HG03280 (cell line): ENCODE data around the gene JMJD8.

Experiments used
- ATAC-seq: cut with Tn5 transposase; IDR thresholded peaks from one replicate; pipeline ENCODE4 v1.9.1; 2021; ENCODE audit warnings: mild to moderate bottlenecking, moderate library complexity; ENCODE audit not compliant: unreplicated experiment

JMJD8 gene, protein sequence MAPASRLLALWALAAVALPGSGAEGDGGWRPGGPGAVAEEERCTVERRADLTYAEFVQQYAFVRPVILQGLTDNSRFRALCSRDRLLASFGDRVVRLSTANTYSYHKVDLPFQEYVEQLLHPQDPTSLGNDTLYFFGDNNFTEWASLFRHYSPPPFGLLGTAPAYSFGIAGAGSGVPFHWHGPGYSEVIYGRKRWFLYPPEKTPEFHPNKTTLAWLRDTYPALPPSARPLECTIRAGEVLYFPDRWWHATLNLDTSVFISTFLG

DNA sequence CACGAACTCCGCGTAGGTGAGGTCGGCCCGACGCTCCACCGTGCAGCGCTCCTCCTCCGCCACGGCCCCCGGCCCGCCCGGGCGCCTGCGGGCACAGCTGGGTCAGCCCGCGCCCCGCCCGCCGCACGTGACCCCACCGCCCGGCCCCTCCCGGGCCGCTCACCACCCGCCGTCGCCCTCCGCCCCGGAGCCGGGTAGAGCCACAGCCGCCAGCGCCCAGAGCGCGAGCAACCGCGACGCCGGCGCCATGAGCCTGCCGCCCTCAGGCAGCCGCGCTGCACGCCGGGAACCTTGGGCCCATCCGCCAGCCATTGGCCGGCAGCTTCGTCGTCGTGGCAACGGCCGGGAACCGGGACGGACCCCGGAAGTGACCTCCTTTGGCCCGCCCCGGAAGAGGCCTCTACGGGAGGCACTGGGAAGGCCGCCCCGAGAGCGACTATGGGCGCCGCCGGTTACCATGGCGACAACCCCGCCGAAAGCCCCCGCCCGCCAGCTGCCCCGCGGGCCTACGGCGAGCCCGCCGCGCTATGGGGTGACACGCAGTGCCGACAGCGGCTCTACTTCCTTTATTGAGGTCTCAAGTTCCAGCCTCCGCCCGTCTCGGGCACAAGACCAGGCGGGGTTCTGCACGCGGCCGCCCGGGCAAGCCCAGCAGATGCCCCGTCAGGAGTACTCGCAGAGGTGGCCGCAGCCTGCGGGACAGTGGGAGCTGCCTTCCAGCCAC is at the start of gene JMJD8:
TSS of gene JMJD8 (minus strand) at position 264 of the 724 bp plus-strand sequence. CDS start at position 249, 15 bp downstream.
- peak; percentile 65 for ATAC-seq

DNA sequence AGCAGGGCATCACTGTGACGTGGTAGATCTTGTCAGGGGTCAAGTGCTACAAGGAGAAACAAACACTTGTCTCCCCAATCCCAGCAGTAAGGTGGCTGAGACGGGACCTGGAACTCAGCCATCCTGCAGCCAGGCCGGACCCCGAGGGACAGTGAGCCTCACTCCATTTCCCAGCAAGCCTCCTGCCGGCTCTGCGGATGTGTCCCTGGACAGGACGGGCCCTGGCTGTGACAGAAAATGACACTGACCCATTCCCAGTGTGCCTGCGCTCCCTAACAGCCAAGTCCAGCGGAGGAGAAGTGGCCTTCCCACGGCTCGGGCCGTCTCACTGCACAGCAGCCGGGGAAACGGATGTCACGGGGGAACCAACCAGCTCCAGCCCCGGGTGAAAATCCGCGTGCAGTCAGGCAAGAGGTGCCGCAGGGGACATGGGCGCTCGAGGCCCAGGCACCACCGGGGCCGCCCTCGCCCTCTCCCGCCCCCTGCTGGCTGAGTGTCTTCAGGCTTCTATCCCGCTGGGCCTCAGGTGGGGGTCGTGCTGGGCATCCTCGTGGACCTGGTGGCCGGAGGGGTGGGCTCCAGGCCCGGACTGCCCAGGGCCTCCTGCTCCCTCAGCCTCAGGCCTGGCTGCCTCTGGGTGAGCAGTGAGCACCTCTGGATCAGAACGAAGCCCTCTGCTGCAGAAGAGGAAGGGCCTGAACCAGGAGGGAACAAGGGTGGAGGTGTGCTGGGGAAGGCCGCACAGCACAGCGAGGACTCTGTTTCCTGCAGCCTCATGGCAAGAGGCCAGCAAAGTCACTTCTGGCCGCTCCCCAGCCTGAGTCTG is 49.5 kb upstream of the JMJD8 start:
- ATAC-seq = no peak

DNA sequence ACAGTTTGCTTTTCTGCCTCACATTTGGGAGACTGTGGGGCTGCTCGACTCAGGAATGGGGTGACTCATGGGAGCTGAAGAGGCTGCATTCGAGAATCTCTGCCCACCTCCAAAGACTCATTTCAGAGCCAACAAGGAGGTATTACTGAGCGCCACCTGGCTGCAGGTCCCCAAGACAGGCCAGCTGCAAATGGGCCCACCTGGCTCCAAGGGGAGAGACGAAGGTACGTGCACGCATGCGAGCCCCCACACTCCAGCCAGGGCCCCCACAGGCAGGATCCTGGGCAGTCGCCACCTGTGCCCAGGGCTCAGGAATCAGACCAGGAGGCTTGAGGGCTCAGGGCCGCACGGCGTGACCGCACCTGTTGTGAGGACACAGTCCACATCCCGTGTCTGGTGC is 48.8 kb upstream of the JMJD8 start:
- ATAC-seq = no peak

DNA sequence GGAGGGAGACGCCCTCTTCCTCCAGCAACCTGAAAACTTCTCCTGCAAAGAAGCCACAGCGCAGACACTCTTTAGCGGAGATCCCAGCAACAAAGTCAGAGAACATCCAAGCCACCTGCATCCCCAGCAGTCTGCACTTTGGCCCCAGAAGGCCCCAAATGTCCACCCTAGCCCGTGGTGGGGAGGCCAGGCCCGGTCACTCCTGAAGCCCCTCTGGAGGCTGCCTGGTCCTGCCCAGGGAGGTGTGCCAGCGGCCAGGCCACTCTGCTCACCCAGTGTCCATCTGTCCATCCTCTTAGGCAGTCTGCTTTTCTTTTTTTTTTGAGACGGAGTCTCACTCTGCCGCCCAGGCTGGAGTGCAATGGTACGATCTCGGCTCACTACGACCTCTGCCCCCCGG is 48.2 kb upstream of the JMJD8 start:
- no peak for ATAC-seq

DNA sequence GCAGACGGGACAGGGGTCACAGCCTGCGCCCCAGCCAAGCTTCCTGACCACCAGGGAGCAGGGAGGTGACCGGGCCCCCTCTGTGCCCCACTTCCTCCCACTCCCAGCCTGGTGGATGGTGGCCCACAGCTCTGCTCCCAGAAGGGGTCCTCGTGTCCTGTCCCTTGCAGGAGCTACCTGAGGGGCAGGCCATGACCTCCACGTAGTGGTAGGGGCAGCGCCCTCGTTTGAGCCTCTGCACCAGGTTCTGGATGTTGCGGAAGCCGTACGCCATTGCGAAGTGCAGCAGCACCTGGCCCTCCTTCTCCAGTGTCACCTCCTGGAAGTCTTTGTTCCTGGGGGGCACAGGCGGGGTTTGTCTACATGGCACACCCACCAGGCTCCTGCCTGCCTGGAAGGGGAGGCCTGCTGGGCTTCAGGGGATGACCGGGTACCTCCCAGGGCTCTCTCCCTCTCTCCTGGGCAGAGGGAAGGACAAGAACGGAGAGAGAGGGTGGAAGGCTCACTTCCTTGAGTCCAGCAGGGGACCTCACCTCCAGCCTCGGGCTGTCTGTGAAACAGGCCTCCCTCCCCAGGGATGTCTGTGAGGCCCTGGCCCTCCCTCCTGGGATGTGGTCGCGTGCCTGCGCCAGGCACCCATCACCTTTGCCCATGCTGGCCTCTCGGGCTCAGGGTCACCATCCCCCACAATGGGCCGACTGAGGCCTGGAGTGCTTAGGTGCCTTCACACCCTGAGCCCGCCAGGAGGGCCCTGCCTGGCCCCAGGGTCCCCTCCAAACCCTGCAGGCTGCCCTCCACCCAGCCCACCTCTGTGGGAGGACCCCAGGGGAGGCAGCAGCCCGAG is 46.8 kb upstream of the JMJD8 start:
- no peak for ATAC-seq

DNA sequence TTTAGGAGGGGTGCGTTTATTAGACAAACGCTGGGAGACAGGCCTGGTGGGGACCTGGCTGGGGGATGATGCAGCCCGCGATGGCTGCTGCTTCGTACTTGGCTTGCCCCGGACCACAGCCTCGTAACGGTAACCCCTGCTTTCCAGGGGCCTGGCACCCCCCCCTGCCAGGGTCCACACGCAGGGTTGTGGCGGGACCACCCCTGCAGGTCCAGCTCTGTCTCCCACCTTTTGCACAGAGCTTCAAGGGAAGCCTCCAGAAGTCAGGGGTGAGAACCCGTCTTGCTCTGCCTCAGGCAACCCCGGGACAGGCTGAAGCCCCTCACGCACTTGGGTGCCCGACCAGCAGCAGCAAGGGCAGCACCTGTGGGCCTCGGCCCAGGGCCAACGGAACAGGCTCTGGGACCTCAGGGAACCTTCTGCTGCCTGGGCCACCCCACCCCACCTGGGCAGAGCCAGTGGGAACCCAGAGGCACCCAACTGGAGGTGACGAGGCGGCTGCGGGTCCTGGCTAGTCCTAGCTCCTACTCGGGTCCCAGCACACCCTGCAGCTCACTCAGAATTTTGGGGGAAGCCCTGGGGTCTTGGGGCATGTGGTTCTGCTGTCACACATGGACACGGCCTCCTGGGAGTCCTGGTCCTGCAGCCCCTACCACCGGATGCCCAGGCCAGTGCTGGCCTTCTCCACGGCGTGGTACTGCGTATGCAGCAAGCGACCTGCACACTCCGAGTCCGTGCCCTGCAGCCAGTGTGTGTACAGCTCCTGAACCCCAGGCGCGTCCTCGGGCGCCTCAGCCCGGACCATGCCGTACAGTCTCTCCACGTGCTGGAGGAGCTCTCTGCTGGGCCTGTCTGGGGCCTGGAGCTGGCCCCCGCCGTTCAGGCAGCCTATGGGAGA is 45.9 kb upstream of the JMJD8 start:
- no peak for ATAC-seq

DNA sequence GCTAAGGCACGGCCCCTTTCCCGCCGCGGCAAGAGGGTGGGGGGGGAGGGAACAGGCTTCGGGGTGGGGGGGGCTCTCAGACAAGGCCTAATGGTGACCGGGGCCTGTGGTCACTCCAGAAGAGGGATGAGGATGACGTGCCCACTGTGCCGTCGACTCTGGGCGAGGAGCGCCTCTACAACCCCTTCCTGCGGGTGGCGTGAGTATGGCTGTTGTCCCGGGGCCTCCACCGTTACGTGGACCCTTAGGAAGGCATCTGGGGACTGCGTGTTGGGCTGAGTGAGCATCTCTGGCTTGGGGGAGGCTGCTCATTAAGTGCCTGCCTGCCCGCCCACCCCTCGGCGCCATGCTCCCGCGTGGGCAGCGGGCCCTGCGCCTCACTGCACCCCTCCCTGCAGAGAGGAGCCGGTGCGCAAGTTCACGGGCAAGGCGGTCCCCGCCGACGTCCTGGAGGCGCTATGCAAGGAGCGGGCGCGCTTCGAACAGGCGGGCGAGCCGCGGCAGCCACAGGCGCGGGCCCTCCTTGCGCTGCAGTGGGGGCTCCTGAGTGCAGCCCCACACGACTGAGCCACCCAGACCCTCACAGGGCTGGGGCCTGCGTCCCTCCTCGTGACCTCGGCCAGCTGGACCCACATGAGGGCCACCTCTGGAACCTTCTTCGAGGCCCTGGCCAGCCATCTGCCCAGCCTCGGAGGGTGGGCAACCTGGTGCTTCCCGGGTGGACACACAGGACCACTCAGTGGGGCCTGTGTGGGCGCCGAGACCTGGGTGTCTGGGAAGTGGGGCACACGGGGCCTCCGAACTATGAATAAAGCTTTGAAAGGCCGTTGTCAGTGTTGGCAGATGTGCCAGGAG is 45.0 kb upstream of the JMJD8 start:
- no peak for ATAC-seq

DNA sequence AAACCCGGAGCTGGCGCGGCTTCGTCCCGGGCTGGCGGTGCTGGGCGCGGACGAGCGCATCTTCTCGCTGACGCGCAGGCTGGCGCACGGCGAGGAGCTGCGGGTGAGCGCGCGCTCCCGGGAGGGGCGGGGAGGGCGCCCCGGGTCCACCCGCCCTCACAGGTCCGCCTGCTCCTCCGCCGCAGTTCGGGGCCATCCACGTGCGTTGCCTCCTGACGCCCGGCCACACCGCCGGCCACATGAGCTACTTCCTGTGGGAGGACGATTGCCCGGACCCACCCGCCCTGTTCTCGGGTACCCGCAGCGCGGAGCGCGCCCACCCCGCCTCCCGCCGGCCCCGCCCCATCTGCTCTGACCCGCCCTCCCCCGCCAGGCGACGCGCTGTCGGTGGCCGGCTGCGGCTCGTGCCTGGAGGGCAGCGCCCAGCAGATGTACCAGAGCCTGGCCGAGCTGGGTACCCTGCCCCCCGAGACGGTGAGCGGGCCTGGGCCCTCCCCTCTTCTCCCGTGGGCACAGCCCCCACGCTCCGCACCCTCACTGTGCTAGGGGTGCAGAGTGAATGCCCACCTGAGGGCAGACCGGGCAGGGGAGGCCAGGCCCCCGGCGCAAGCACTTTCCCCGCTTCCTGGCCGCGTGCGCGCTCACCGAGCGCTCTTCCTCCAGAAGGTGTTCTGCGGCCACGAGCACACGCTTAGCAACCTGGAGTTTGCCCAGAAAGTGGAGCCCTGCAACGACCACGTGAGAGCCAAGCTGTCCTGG is 44.2 kb upstream of the JMJD8 start:
- ATAC-seq = no peak

DNA sequence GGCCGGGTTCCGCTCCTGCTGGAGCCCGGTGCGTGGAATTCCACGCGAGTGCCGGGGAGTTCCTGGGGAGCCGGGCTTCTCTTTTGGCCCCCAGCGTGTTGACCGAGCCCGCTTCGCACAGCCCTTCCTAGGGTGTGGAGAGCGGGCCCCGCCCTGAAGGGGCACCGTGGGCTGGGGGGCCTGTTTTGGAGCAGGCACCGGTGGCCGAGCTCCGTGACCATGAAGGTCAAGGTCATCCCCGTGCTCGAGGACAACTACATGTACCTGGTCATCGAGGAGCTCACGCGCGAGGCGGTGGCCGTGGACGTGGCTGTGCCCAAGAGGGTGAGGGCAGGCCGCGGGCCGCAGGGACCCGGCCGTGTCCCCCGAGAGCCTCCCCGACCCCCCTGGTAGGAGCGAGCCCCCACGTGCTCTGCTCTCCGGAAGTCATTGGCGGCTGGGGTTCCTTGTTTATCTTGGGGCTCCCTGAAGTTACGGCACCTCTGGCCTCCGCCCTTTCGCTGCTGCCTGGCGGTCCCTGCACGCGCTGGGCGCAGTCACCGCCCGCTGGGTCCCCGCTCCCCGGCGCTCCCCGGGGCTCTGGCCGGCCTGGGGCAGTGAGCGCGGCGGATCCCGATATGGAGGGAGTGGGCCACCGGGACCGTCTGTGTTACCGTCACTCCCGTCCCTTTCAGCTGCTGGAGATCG is 43.3 kb upstream of the JMJD8 start:
- ATAC-seq = no peak

DNA sequence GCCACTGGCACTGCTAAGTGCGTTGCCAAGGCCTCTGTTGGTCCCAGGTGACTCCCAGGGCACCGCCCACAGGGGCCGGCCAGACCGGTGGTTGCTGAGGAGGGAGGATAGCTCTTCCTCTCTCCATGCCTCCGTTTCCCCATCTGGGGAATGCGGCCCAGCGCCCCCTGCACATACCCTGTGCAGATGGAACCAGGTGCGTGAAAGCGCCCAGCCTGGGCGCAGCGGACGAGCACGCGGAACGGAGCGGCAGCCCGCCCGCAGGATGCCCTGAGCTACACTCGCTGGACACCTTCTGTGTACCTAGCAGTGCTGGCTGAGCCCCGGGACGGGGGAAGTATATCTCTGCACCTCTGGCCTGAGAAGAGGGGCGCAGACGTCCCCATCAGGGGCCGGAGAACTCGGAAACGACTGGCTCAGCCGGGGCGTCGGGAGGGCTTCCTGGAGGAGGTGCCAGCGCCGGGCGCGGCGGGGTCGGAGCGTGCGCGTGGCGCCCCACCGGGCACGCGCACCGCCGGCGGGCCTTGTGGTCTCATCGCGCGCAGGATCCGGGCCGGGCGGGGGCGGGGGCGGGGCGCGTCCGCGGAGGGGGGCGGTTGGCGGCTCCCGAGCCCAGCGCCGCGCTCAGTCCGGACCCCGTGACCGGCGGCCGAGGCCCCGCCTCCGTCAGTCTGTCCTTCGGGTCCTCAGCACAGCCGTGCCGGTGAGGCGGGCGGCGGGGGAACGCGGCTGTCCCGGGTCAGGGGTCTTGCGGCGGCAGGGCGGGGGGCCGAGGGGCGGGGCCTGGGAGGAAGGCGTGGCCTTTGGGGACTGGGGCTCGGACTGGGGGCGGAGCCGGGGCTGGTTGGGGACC is 42.5 kb upstream of the JMJD8 start, which contains the start of the genes CCDC78 and HAGHL:
TSS of gene CCDC78 (minus strand) at position 6 of the 853 bp plus-strand sequence. CDS start 76 bp downstream, outside the sequence.
TSS of gene HAGHL (plus strand) at position 669 of the 853 bp plus-strand sequence. CDS start 404 bp downstream, outside the sequence.
- ATAC-seq = no peak

DNA sequence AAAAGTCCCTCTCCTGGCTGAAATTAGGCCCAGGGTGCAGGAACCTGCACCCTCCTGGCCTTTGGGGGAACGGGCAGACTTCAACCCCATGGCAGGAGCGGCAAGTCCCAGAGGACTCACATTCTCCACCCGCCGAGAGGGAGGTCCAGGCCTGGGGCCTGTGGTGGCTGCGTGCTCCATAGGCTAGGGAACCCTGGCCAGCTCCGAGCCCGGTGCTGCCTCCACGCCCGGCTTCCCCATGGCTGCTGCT is 42.0 kb upstream of the JMJD8 start:
- no peak for ATAC-seq

DNA sequence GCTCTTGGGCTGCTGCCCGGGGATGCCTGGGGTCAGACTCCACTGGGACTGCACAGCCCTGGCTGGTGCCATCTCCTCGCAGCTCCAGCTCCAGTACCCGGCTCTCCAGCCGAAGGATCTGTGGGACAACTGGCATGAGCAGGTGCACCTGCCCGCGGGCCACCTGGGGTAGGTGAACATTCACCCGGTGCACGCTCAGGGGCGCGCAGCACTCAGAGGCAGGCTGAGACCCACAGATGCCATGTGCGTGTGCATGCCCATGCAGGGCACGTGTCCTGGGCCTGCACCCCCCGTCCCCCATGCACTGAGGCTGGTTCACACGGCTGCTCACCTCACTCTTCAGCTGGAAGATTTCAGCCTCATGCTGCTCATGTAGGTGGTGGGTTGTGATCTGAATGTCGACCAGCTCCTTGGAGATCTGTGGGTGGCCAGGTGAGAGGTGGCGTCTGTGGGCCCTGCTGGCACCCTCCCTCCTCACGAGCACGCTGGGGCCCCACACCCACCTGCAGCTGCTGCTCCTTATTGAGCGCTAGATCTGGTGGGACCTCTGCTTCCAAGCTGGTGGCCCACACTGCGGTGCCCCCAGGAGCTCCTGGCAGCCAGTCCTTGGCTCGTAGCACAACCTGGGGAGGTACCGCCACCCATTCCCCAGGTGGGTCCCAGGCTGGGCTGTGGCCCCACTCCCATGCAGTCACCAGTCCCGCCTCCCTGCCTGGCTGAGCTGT is 41.5 kb upstream of the JMJD8 start:
- no peak for ATAC-seq

DNA sequence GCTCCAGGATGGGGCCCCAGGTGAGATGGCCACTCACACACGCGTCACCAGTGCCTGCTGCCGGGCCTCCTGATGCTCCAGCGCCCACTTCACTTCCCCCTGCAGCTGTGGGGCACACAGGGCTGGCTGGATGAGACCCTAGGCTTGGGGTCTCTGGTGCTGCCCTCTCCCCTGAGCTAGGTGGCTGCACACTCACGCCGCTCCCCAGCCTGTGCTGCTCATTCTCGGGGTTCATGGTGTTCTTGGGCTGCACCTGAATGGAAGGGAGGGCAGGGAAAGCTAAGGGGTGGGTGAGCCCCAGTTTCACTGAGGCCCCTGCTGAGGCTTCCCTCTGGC is 40.9 kb upstream of the JMJD8 start:
- ATAC-seq = no peak

DNA sequence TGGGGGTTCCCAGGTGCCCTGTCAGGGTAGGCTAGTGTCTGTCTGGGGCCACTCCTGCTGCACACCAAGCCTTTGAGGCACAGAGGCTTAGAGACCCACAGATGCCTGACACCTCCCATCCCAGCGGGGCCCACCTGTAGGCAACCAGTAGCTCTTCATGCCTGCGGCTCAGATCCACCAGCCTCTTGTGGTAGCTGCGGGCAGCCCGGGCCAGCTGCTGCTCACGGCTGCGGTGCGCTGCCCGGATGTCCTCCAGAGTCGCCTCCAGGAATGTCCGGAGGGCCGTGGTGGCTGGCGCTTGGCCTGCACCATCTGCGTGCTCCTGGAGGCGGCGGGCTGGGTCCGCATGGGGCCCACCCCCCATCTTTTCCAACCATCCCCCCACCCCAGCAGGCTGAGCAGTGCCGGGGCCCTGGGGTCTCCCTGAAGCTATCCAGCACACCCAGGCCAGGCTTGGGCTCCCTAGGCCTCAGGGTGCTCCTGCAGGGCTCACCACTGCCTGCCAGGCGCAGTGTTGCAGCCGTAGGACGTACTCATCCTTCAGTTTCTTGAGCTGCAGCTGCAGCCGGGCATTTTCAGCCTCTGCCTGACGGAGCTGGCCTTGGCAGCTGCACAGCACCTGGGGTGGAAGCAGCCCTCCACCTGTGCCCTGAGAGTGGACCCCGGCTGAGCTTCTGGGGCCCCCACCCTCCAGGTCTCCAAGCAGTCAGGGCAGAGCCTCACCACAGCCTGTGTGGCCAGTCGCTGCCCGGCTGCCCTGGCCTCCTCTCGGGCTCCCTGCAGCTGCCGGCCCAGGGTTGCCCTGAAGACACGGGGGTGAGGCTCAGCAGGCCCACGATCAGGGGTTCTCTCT is 40.3 kb upstream of the JMJD8 start:
- no peak for ATAC-seq

DNA sequence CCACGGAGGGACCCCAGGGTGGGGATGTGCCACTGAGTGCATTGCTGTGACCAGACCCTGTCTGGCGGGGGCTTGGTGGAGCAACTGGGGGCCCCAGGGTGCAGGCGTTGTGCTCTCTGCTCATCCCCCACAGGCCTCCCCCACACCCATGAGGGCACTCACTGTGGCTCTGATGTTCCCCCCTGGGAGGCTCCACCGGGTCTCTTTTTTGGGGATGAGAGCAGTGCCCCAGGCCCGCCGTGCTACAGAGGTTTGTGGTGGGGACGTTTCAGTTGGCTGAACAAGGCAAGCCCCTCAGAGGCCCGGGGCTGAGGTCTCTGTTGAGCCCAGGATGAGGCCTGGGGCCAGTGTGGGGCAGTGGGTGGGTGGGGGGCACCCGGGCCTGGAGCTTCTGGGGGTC is 39.6 kb upstream of the JMJD8 start:
- no peak for ATAC-seq
